Vagina (tissue), 2 donors: Measurements from ENCODE around the gene MCM3AP. TPM values are rescaled to one million over a fixed set of nuclear protein-coding genes. Genes with fewer than 3 reads are reported as not detected.

Experiments used
- DNase-seq, 2 donors: peaks; one replicate each; pipeline ENCODE4 v3.0.0-alpha.2; 2017; ENCODE audit errors: extremely low spot score in 2 of 2
- H3K27ac ChIP-seq: fragments of 200-600 bp; sonication (generic); one replicate; pipeline ENCODE4 v1.5.1; 2019
- H3K27me3 ChIP-seq: fragments of 200-600 bp; sonication (generic); one replicate; pipeline ENCODE4 v1.5.1; 2019
- H3K36me3 ChIP-seq, 2 donors: fragments of 200-600 bp; sonication (generic); one replicate each; pipeline ENCODE4 v1.5.1; 2017 to 2019
- H3K4me1 ChIP-seq: fragments of 200-600 bp; sonication (generic); one replicate; pipeline ENCODE4 v1.5.1; 2019
- H3K4me3 ChIP-seq, 2 donors: fragments of 200-600 bp; sonication (generic); 1 replicate in 1 of 2; 2 replicates in 1 of 2; pipeline ENCODE4 v1.5.1; 2016 to 2019
- H3K9me3 ChIP-seq: fragments of 200-600 bp; sonication (generic); one replicate; pipeline ENCODE4 v1.5.1; 2019
- CTCF ChIP-seq, 3 experiments: fragments of 450-650 bp in 2 of 3; fragments of 200-600 bp in 1 of 3; sonication (generic) in 1 of 3; IDR thresholded peaks; one replicate each; pipeline ENCODE4 v1.5.1; 2017 to 2019; ENCODE audit warnings: antibody characterized with exemption in 3 of 3, mild to moderate bottlenecking in 2 of 3, moderate library complexity in 2 of 3
- POLR2A ChIP-seq, 2 donors: fragments of 450-650 bp; IDR thresholded peaks; one replicate each; pipeline ENCODE4 v1.6.1; 2017; ENCODE audit warnings: antibody characterized with exemption in 2 of 2, mild to moderate bottlenecking in 2 of 2, moderate library complexity in 2 of 2
- POLR2AphosphoS5 ChIP-seq, 2 donors: sonication (generic); formaldehyde crosslinking; IDR thresholded peaks; one replicate each; pipeline ENCODE4 v1.9.0; 2017; ENCODE audit warnings: antibody characterized with exemption in 2 of 2, mild to moderate bottlenecking in 2 of 2, low read depth in 1 of 2; ENCODE audit not compliant: insufficient read depth in 1 of 2
- intact Hi-C: fragments of 100-400 bp; cut with DNase I; formaldehyde crosslinking; loops from one replicate; pipeline ENCODE4 v1.15.1; 2023
- total RNA-seq: library from RNA; depleted of rRNA; stranded (reverse); fragments of >200 nt; gene quantifications from one replicate; pipeline ENCODE4 v1.2.3, GENCODE V29; 2016

MCM3AP gene
- total RNA-seq, 1 donor from 2014 or later, result 115 TPM

GRCh38 chr21:46248422-46248782 is 37.0 kb downstream of the MCM3AP start:
- no peak overlapping the region for H3K27ac ChIP-seq
- intact Hi-C loops, result no loop called here
- TF ChIP-seq POLR2A (IDR thresholded peaks at IDR 0.05), result no peak
- no peak for TF ChIP-seq POLR2AphosphoS5 (IDR thresholded peaks at IDR 0.05; ENCODE audit: insufficient read depth in 1 of 2, low read depth in 1 of 2)
- no peak for TF ChIP-seq CTCF (IDR thresholded peaks at IDR 0.05)
- no peaks in the 10 kb centered on the region for H3K4me1 ChIP-seq
- no peaks in the 10 kb centered on the region for H3K27me3 ChIP-seq
- H3K4me3 ChIP-seq, result no peak overlapping the region
- no peak for DNase-seq
- peaks cover 0 to 93% of the 10 kb centered on the region in 2 donors for H3K36me3 ChIP-seq
- H3K9me3 ChIP-seq, result no peaks in the 10 kb centered on the region

GRCh38 chr21:46247699-46248421 is 37.6 kb downstream of the MCM3AP start:
- H3K9me3 ChIP-seq, result no peaks in the 10 kb centered on the region
- TF ChIP-seq POLR2A (IDR thresholded peaks at IDR 0.05) (no peak), POLR2AphosphoS5 (IDR thresholded peaks at IDR 0.05; ENCODE audit: insufficient read depth in 1 of 2, low read depth in 1 of 2) (no peak), CTCF (IDR thresholded peaks at IDR 0.05) (no peak)
- peaks cover 0 to 93% of the 10 kb centered on the region in 2 donors for H3K36me3 ChIP-seq
- H3K4me1 ChIP-seq, result no peaks in the 10 kb centered on the region
- H3K27ac ChIP-seq, result no peak overlapping the region
- intact Hi-C loops, result no loop called here
- DNase-seq, result no peak
- no peak overlapping the region for H3K4me3 ChIP-seq
- no peaks in the 10 kb centered on the region for H3K27me3 ChIP-seq

- intact Hi-C loops, result no loop called here
- no peak overlapping the region for H3K27ac ChIP-seq
- no peak for TF ChIP-seq CTCF (IDR thresholded peaks at IDR 0.05)
- no peak for TF ChIP-seq POLR2AphosphoS5 (IDR thresholded peaks at IDR 0.05; ENCODE audit: insufficient read depth in 1 of 2, low read depth in 1 of 2)
- TF ChIP-seq POLR2A (IDR thresholded peaks at IDR 0.05), result no peak
- no peaks in the 10 kb centered on the region for H3K27me3 ChIP-seq
- peaks cover 5 to 93% of the 10 kb centered on the region in 2 donors for H3K36me3 ChIP-seq
- no peaks in the 10 kb centered on the region for H3K9me3 ChIP-seq
- DNase-seq, result no peak
- no peak overlapping the region for H3K4me3 ChIP-seq
- no peaks in the 10 kb centered on the region for H3K4me1 ChIP-seq
Measured at GRCh38 chr21:46246345-46246744, 39.1 kb downstream of the MCM3AP start.

- no peak for TF ChIP-seq POLR2AphosphoS5 (IDR thresholded peaks at IDR 0.05; ENCODE audit: insufficient read depth in 1 of 2, low read depth in 1 of 2)
- no peak for TF ChIP-seq POLR2A (IDR thresholded peaks at IDR 0.05)
- TF ChIP-seq CTCF (IDR thresholded peaks at IDR 0.05), result no peak
- DNase-seq, result no peak
- no peaks in the 10 kb centered on the region for H3K27me3 ChIP-seq
- H3K4me3 ChIP-seq, result no peak overlapping the region
- H3K27ac ChIP-seq, result no peak overlapping the region
- H3K36me3 ChIP-seq, result peaks cover 5 to 93% of the 10 kb centered on the region in 2 donors
- H3K4me1 ChIP-seq, result no peaks in the 10 kb centered on the region
- no peaks in the 10 kb centered on the region for H3K9me3 ChIP-seq
- intact Hi-C loops, result no loop called here
Measured at GRCh38 chr21:46245213-46245915, 40.0 kb downstream of the MCM3AP start.

- Histone ChIP-seq H3K9me3 (no peaks in the 10 kb centered on the region), H3K36me3 (peaks cover 5 to 94% of the 10 kb centered on the region in 2 donors)
- TF ChIP-seq CTCF (IDR thresholded peaks at IDR 0.05) (no peak), POLR2AphosphoS5 (IDR thresholded peaks at IDR 0.05; ENCODE audit: insufficient read depth in 1 of 2, low read depth in 1 of 2) (no peak), POLR2A (IDR thresholded peaks at IDR 0.05) (no peak)
Measured at GRCh38 chr21:46244602-46245001, 40.8 kb downstream of the MCM3AP start.

More at GRCh38 chr21:46244602-46245001, 40.8 kb downstream of the MCM3AP start:
- DNase-seq, result no peak
- Histone ChIP-seq H3K27me3 (no peaks in the 10 kb centered on the region), H3K4me1 (no peaks in the 10 kb centered on the region), H3K27ac (no peak overlapping the region), H3K4me3 (no peak overlapping the region)
- intact Hi-C loops, result no loop called here
